ENCODE results near the gene PTPRH.

GRCh38 chr19:55199620-55200204 is 9.6 kb downstream of the PTPRH start:
- TF ChIP-seq CTCF (IDR thresholded peaks at IDR 0.05) (no peak), POLR2A (IDR thresholded peaks at IDR 0.05; ENCODE audit: low read depth) (no peak), POLR2AphosphoS5 (IDR thresholded peaks at IDR 0.05) (no peak)
